ENCODE data around the gene UBE2I.
"Not testable (repeated sequence)": the region's sequence is repeated elsewhere in the genome, so short reads cannot be mapped to it uniquely, and the experiment has no call there.

UBE2I gene

DNA sequence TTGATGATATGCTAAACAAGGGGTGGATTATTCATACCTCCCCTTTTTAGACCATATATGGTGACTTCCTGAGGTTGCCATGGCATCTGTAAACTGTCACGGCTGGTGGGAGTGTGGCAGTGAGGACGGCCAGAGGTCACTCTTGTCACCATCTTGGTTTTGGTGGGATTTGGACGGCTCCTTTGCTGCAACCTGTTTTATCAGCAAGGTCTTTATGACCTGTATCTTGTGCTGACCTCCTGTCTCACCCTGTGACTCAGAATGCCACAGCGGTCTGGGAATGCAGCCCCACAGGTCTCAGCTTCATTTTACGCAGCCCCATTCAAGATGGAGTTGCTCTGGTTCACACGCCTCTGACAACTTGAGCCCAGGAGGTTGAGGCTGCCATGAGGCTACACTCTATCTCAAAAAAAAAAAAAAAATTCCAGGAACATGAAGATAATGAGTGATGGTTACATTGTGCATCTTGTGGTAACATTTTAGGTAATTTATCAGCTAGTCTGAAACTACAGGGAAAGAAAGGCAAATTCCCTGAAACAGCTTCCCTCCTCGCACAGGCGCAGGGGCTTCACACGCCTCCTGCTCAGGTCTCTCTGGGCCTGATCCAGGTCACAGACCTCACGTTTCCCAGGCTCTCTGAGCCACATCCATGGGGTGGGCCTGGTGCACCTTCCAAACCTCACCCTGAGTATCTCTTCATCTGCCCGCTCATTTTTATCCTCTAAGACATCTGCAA, 15.3 kb upstream of the UBE2I start:
- DNase-seq (ENCODE audit: low spot score) = no peak

DNA sequence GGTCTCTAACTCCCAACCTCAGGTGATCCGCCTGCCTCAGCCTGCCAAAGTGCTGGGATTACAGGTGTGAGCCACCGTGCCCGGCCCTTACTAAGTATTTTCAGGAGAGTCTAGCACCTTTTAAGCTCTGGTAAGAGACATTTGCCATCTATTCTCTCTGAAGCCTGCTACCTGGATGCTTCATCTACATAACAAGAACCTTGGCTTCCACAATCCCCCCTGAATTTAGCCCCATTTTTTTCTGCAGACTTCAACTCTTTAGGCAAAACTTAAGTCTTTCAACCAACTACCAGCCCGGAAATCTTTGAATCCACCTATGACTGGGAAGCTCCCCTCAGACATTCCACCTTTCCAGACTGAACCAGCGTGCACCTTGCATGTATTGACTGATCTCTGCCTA, 14.0 kb upstream of the UBE2I start:
- DNase-seq (ENCODE audit: low spot score) = no peak

DNA sequence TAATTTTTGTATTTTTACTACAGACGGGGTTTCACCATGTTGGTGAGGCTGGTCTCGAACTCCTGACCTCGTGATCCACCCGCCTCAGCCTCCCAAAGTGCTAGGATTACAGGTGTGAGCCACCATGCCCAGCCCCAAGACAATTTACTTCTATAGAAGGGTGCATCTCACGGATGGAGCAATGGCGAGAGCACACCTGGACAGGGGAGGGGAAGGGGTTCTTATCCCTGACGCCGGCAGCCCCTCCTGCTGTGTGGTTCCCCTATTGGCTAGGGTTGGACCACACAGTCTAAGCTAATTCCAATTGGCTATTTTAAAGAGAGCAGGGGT, 12.8 kb upstream of the UBE2I start:
- not testable (repeated sequence) for DNase-seq (ENCODE audit: low spot score)

DNA sequence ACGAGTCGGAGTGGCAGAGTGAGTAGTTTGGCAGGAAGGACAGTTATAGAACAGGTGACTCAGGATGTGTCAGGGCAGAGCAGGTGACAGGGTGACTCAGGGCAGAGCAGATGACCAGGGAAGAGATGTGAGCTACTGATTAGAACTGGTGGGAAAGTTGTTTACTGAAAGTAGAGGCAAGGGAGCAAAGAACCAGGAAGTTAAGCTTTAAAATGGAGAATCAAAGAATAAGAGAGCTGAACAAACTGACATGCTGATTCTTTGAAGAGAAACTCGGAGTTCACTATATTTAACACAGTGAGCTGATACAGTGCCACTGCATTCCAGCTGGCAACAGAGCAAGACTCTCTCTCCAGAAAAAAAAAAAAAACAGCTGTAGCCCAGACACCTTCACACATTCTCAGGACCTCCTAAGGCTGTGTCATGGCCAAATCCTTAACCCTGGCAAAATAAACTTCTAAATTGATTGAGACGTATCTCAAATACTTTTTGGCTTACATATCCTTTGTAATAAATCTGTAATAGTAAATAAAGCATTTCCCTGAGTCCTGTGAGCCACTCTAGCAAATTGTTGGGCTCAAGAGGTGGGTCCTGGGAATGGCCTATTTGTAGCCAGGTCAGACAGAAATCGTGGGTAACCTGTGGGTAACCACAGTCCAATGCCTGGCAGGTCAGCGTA, 12.3 kb upstream of the UBE2I start:
- DNase-seq (ENCODE audit: low spot score) = no peak

DNA sequence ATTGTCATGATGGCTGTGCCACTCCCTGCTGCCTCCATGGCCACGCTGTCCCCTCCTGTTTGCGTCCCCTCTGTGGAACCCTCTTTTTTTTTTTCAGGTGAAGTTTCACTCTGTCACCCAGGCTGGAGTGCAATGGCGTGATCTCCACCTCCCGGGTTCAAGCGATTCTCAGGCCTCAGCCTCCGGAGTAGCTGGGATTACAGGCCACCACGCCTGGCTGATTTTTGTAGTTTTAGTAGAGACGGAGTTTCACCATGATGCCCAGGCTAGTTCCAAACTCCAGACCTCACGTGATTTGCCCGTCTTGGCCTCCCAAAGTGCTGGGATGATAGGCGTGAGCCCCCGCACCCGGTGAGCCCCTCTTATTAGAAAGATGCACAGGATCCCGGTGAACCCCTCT, 11.0 kb upstream of the UBE2I start:
- DNase-seq (ENCODE audit: low spot score) = no peak

DNA sequence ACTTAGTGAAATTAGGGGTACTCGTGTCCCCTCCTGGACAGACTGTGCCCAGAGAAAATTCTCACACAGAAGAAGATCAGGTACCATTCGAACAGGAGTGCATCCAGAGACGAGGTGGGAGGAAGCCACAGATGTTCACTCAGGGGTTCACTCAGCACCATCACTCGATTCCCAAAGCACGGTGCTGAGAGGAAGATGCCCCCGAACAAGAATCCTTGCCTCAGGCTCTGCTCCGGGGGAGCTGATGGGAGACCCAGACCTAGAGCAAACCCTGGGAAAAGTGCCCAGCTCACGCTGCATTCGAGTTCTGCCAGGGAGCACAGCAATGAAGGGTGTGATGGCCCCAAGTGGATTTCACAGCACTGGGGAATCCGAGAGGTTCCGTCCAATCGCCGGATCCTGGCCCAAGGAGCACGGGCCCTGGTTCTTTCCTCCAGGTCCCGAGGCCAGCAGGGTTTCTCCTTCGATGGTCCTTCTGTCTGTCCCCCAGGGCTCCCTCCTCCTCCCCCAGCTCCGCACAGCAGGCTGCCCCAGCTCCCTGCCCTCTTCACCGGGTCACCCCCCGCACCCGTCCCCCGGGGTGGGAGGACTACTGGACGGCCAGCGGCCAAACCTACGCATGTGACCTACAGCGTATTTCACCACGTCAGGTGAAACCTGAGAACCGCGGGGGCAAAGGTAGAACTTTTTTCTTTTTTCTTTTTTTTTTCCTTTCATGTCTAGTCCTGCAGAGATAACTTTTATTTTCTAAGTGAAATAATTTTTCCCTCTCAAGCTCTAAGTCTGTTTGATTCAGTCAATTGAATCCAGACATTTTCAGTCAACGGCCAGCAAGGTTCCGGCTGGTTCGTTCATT, 10.2 kb upstream of the UBE2I start:
- DNase-seq (ENCODE audit: low spot score) = no peak

DNA sequence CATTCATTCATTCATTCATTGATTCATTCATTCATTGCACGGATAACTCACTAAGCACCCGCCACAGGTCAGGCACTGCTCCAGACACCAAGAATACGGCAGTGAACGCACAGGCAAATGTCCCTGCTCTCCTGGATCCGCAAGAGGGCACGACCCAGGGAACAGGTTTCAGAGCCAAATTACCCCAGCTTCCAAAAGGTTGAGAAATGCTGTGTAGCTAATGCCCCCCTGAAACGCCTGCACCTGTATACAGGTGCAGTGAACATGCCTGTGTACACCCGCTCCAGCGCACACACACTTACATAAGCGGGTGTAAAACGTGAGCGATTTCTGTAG, 9.6 kb upstream of the UBE2I start:
- no peak for DNase-seq (ENCODE audit: low spot score)

DNA sequence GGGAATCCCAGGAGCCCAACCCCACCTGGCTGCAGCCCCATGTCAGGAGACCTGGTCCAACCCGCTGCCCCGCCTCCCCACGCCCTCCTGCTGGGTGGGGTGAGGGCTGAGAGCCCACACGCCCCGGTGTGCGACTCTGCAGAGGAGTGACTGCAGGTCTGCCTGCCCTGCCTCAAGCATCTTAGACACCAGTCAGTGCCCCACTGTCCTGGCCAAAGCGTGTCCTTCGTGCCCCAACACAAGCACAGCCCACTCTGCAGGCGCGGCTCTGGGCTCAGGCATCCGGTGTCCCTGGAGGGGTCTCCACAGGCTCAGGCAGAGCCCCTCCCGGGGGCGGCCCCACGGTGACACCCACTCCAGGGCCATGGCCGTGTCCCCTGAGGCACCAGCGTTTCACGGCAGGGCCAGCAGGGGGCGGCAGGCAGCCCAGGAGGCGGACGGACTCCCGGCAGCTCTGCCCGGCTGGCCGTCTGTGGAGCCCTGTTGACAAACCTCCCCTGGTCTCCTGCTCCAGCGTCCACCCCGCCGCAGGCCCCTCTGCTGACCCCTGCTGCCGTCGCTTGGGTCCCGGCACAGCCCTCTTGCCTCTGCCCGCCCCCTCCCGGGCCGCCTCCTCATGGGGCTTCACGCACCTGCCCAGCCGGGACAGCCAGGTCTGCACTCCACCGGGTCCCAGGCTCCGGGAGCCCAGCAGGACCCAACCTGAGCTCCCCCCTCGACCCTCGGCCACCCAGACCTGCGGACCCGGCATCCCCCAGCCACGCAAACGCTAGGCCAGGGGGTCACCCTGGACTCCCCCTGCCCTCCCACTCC, 8.6 kb upstream of the UBE2I start:
- peak; percentile 61 for DNase-seq (ENCODE audit: low spot score)

DNA sequence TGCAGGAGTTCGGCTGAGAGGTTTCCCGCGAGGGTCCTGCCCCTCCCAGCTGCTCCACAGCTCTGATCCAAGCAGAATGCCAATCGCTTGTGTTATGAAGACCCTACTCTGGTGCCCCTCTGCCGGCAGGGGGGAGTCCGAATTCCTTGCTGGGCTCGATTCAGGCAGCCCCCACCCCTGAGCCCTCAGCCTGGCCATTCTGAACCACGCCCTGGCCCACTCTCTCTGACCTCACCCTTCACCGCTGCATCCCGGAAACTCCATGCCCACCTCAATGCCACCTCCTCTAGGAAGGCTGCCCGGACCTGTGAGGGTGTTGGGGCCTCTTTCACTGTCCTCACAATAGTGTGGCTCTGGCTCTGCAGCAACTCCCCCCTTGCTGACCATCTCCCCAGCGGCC, 7.9 kb upstream of the UBE2I start:
- no peak for DNase-seq (ENCODE audit: low spot score)

DNA sequence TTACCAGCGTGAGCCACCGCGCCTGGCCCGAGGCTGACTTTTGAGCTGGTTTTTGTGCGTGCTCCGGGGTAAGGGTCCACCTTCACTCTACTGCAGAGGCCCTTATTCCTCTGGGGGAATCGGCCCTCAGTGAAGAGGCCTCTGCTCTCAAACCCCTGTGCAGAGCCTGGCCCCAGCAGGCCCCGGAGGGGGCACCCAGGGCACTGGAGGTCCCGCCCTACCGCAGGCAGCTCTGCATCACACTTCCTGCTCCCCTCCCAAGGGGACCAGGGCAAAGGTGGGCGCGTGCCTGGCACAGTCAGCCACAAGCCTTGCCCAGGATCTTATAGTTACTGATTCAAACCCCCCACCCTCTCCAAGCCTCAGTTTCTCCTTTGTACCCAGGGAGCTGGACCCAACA, 3.6 kb upstream of the UBE2I start:
- DNase-seq (ENCODE audit: low spot score) = no peak

DNA sequence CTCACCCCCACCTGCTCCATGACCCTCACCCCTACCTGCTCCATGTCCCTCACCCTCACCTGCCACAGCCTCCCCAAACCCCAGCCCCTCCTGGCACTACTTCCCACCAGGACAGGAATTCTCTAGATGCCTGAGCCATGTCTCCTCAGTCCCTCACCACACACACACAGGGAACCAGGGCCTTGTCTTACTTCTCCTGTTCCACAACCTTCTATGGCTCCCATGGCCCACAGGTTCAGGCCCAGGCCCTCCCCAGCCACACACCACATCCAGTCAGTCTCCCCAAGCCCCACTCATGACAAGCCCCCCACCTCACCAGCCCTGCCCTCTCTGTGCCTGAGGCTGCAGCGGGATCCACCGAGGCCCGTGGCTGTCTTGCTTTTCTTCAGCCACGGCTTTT, 3.1 kb upstream of the UBE2I start:
- DNase-seq (ENCODE audit: low spot score) = no peak

DNA sequence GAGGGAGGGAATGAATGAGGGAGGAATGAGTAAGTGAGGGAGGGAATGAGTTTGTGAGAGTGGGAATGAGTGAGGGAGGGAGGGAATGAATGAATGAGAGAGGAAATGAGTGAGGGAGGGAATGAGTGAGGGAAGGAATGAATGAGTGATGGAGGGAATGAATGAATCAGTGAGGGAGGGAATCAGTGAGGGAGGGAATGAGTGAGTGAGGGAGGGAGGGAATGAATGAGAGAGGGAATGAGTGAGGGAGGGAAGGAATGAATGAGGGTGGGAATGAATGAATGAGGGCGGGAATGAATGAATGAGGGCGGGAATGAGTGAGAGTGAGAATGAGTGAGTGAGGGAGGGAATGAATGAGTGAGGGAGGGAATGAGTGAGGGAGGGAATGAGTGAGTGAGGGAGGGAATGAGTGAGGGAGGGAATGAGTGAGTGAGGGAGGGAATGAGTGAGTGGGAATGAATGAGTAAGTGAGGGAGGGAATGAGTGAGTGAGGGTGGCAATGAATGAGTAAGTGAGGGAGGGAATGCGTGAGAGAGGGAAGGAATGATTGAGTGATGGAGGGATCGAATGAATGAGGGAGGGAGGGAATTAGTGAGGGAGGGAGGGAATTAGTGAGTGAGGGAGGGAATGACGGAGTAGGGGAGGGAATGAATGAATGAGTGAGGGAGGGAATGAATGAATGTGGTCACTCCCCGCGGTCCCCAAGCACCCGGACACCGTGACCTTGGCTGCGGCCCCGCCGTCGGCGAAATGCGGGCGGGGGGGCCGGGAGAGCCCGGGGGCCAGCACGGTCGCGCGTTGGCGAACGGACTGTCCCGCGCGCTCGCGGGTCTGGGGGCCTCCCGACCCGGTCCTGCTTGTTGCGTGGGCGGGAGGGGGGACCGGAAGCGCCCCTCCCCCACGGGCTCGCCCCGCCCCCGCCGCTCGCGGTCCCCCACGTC, 1.1 kb upstream of the UBE2I start:
- DNase-seq (ENCODE audit: low spot score) = no peak

DNA sequence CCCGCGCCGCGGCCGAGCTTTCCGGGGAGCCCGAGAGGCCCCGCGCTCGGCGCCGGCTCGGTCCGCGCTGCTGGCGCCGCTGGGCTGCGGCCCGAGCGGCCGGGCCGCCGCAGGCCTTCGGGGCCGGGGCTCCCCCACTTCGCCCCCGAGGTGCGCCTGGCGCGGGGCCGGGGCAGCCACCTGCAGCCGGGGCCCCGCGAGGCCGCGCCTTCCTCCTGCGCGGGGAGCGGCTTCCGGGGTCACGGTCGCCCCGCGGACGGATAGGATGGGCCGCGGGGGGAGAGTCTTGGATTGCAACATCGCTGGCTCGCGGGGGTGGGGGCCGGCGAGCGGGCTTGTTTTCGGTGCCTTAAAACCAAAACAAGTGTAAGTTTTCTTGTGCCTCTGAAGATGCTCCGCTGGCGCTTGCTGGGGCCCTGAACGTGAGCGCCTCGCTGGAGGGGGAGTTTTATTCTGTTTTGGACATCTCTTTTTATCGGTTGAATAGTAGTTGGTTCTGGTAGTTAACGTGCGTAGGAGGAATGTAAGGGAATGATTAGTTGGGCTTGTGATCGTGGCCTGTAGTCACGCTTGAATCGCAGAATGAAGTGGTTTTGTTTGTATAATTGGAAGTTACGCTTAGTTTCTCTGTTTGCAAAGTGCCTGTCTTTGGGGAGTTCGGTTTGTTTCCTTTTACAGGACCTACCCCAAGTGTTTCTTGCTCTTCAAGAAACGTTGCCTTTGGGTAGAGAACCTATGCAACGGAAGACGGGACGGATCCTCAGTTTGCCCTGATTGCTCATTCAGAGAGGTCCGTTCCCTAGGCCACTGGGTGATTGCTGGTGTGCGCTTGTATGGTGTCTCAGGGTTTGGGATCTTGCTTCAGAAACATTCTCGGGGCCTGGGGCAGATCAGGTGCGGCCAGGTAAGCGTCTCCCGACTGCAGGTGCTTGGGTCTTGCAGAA, 724 bp downstream of the UBE2I start:
- peak; percentile 38 for DNase-seq (ENCODE audit: low spot score)

DNA sequence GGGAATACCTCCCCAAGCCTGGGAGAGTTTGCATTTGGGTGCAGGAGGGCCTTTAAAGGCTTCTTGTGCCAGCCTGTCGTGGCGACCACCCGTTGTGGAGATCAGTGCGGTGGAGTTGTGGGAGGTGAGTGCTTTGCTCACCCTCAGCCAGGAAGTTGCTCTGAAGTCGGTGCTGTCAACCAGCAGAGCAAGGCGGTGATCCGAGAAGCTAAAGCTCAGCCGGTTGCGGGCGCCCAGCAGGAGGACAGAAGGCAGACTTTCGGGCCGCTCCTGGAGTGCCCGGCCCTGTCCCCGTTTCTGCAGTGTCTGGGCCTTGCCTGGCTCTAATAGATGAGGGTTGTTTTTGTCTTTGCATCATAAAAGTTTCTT, 1.4 kb downstream of the UBE2I start:
- peak; percentile 24 for DNase-seq (ENCODE audit: low spot score)

DNA sequence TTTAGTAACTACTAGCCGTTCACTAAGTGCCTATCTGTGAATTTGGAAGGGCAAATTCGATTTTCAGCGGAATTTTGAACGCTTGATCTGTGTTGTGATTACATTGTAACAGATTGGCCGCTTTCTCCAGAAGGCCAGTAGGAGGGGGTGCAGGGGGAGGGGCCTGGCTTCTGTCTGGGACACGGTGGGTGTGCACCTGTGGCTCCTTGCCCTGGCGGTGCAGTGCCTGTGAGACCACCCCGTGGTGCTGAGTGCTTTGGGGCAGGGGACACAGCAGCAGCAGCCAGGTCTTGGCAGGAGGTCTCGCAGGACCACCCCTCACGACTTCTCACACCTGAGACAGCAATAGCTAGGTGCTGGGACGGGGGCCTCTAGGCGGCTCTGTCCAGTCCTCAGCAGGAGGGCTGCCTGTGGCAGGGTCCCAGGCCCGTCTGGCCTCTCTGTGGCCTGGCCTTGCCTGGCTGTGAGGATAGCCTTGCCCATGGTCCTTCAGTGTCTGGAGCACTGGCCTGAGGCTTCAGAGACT, 1.8 kb downstream of the UBE2I start:
- no peak for DNase-seq (ENCODE audit: low spot score)

DNA sequence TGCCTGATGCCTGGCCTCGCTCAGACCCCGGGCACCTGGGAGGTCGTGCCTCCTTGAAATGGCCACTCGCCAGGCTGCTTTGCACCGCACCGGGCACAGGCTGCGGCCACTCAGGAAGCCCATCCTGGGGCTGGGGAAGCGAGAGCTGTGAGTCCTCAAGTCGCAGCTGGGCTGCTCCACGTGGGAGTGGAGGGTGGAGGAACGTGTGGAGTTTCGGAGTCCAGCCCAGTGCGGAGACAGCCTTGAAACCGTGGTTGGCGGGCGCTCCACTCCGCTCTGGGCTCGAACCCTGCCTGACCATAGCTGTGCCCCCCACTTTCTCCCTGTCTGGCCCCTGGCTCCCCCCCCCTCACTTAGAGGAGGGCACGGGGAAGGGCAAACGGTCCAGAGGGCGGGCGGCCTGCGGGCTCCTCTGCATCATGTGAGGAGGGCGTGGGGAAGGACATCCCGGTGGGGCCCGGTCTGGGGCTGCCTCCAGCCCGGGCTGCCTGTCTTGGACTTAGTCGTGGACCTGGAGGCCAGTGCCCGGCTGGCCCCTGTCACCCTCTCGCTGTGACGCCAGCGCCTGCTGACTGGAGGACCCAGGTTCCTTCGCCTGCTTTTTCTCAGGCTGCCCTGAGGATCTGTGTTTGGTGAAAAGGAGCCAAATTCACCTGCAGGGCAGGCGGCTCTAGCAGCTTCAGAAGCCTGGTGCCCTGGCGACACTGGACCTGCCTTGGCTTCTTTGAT, 2.5 kb downstream of the UBE2I start:
- DNase-seq (ENCODE audit: low spot score) = no peak

DNA sequence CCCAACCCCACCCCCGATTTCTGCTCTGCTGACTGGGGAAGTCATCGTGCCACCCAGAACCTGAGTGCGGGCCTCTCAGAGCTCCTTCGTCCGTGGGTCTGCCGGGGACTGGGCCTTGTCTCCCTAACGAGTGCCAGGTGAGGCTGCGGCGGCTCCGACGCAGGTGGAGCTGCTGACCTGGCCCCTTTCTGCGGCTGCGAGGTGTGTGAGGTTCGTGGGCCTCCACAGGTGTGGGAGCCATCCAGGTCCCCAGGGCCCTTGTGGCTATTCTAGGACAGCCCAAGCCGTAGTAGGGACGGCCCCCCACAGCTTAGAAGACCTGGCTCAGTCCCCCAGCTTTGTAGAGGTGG, 3.0 kb downstream of the UBE2I start:
- no peak for DNase-seq (ENCODE audit: low spot score)

DNA sequence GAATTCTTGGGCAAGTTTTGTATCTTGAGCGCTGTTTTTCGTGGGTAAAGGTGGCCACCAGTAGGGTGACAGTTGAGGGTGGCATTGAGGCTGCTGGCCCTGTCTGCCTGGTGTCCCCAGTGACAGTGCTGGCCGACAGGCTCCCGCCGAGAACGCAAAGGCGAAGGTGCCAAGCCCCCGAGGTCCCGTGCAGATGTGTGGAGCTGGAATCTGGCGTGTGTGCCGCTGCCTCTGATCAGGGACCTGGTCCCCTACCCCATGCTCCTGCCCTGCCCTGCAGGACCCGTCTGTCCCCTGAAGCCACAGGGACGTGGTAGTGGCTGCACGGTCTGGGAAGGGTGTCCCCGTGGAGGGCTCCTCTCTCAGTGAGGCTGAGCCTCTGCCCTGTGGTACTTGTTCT, 3.5 kb downstream of the UBE2I start:
- DNase-seq (ENCODE audit: low spot score) = no peak

DNA sequence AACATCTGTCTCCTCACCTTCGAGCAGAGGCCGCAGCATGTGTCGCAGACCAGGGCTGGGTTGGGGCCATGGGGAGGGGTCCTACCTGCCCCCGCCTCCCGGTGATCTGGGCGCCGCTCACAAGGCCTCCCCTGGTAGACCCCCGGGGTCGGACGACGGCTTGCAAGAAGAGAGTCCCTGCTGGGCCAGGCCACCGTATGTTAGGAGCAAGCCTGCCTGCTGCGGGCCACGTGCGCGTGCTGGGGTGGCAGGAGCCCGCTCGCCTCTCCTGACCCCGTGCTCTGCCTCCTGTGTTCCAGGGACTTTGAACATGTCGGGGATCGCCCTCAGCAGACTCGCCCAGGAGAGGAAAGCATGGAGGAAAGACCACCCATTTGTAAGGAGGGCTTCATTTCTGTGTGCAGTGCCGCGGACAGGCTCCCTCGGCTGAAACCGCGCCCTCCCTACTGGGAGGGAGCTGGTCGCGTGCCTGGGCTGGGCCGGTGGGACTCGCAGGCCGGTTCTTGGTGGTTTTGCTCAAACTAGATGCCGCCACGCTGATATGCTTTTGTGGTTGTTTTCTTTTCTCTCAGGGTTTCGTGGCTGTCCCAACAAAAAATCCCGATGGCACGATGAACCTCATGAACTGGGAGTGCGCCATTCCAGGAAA, 4.4 kb downstream of the UBE2I start:
- DNase-seq (ENCODE audit: low spot score) = no peak

All from CD4-positive, alpha-beta T cell treated with Interleukin-6 at 100 ng/mL for 8 hours (primary cell).